ENCODE results near the gene GNG12.

DNA sequence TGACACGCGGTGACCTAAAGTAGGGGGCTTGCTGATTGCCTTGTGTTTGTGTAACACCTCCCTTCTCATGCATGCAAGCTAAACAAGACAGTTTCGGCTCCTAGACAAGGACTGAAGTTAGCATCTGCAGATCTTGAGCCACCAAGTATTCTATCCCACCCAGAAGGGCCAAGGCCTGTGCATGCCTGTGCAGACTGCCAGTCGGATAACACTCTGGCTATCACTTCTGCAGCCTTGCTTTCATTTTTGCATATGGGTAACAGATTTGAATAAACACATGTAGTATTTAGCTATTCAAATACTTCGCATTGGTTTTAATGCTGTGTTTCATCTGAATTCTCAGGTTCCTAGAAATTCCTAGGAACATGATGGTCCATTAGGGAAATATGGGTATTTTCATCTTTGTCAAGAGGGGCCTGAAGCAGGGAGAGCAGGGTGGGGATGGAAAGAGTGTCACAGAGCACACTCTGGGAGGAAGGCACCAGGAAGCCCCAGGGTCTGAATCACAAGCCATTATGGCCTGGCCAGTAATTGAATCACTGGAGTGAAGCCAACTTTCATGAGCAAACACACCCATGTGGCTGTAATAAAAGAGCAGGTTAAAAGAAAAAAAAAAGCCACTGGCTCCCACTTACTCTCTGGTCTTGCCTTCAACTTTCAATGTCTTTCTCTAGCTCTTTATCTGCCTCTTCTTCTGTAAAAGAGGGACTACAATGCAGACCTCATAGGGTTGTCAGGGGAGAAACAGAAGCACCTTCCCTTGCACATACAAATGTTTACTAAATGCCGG is 120.0 kb downstream of the GNG12 start:
- TF ChIP-seq POLR2AphosphoS5 (IDR thresholded peaks at IDR 0.05; ENCODE audit: low read depth, low read length) (no peak), POLR2A (IDR thresholded peaks at IDR 0.05; ENCODE audit: low read depth, low read length) (no peak), SPI1 (IDR thresholded peaks at IDR 0.05; ENCODE audit: low read depth, low read length) (no peak), TAF1 (IDR thresholded peaks at IDR 0.05; ENCODE audit: low read depth, low read length) (no peak), POU2F2 (IDR thresholded peaks at IDR 0.05; ENCODE audit: low read depth, low read length) (no peak)

Data from GM12891 (cell line).